Measurements from ENCODE around the gene CCSER1.

The CCSER1 gene

DNA sequence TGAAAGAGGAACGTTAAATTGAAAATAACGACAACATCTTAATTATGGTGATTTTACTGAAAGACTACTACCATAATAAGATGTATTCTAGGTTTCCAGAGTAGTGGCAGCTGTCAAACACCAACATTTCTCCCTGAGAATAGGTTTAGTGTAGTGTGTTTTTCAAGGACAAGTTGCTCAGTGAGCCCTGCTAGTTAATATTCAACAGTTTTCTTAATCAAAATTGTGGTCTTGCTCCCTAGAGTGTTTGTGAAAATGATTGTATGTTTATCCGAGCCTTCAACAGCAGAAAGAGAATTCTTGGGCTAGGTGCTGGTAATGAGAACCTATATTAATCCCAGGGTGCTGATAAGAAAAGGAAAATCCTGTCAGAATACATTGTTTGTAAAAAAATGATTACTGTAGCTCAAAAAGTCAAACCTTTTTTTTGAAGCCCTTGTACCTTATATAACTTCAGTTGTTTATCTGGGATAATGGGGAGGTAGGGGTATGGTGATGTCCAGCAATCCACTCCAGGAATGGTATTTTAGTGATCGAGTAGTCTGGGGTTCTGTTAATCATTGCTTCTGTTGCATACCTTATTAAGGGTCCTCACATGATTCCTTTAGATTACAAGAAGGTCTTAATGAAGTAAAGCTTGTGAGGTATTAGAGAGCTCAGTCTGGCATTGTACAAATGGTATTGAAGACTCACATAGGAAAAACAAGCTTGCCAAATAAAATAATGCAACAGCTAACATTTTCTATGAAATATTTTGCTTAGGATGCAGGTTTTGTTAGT lies 110.7 kb downstream of the CCSER1 start:
- TF ChIP-seq, protein P1, sequence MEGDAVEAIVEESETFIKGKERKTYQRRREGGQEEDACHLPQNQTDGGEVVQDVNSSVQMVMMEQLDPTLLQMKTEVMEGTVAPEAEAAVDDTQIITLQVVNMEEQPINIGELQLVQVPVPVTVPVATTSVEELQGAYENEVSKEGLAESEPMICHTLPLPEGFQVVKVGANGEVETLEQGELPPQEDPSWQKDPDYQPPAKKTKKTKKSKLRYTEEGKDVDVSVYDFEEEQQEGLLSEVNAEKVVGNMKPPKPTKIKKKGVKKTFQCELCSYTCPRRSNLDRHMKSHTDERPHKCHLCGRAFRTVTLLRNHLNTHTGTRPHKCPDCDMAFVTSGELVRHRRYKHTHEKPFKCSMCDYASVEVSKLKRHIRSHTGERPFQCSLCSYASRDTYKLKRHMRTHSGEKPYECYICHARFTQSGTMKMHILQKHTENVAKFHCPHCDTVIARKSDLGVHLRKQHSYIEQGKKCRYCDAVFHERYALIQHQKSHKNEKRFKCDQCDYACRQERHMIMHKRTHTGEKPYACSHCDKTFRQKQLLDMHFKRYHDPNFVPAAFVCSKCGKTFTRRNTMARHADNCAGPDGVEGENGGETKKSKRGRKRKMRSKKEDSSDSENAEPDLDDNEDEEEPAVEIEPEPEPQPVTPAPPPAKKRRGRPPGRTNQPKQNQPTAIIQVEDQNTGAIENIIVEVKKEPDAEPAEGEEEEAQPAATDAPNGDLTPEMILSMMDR (IDR thresholded peaks at IDR 0.05; ENCODE audit: borderline replicate concordance, control extremely low read depth, extremely low read depth, insufficient read depth, missing control alignments) = no peak
- DNase-seq (ENCODE audit: low spot score) = no peak
- in situ Hi-C loops (cut with MboI; ENCODE audit: low sequenced_read_pairs, unreplicated experiment) = no loop called here

DNA sequence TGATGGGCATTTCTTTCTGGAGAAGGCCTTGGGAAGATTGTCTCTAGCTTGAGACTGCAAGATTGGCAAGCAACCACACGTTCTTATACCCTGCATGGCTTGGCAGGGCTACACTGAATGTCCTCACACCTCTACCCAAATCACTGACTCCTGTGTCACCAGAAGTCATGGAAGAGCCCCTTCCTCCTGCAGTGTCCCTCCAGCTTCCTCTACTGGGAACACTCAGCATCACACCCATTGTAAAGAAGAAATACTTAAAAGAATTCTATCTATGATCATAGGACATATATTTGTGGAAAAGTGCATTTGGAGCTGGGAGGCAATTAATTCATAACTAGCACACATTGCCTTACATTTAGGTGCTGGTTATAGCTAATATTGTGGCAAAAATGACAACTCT lies 113.1 kb downstream of the CCSER1 start:
- in situ Hi-C loops (cut with MboI; ENCODE audit: low sequenced_read_pairs, unreplicated experiment) = no loop called here
- DNase-seq (ENCODE audit: low spot score) = no peak
- TF ChIP-seq, protein P1 (IDR thresholded peaks at IDR 0.05; ENCODE audit: borderline replicate concordance, control extremely low read depth, extremely low read depth, insufficient read depth, missing control alignments) = no peak

DNA sequence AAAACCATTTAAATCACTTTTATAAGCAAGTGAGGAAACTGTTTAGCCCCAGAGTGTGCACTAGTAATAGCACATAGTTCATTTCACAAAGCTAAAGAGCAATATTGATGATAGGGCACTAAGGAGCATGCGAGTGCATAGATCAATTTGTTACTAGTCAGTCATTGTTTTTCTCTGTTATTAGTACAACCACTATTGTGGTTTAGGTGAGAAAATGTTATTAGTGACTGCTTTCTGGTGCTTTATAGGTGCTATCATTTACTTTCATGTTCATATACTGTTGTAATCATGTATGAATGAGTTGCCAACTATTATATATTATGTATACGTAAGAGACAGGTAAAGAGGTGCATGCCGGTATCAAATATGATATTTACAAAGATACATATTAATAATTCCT lies 113.8 kb downstream of the CCSER1 start:
- in situ Hi-C loops (cut with MboI; ENCODE audit: low sequenced_read_pairs, unreplicated experiment) = no loop called here
- DNase-seq (ENCODE audit: low spot score) = no peak
- TF ChIP-seq, protein P1 (IDR thresholded peaks at IDR 0.05; ENCODE audit: borderline replicate concordance, control extremely low read depth, extremely low read depth, insufficient read depth, missing control alignments) = no peak

DNA sequence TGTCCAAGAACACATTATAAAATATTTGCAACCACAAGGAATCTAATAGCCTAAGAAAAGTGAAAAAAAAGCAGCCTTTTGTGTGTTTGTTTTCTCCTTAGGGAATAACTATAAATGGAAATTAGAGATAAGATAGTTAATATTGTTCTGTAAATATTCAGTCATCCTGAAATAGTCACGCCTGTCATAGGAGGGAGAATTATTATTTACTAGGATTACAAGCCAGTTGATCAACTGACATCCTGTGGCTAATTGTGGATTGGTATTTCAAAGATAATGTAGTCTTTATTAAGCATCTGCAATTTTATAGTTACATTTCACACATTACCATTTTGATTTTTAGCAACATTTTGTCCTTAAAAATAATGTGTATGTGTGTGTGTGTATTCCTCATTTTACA lies 118.6 kb downstream of the CCSER1 start:
- TF ChIP-seq, protein P1 (IDR thresholded peaks at IDR 0.05; ENCODE audit: borderline replicate concordance, control extremely low read depth, extremely low read depth, insufficient read depth, missing control alignments) = no peak
- DNase-seq (ENCODE audit: low spot score) = no peak
- in situ Hi-C loops (cut with MboI; ENCODE audit: low sequenced_read_pairs, unreplicated experiment) = no loop called here

DNA sequence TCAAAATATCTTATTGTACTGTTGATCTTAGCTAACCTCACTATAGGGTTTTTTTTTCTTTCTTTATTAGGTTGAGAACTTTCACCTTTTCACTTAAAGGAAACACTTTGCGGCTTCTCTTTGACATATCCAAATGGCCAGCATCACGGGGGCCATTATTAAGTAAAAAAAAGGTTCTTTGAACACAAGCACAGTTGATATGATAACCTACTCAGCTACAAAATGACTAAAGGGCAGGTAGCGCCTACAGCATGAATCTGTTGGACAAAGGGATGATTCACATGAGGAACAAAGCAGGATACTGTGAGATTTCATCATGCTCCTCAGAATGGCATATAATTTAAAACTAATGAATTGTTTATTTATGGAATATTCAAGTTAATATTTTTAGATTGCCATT lies 119.6 kb downstream of the CCSER1 start:
- in situ Hi-C loops (cut with MboI; ENCODE audit: low sequenced_read_pairs, unreplicated experiment) = no loop called here
- no peak for DNase-seq (ENCODE audit: low spot score)
- TF ChIP-seq, protein P1 (IDR thresholded peaks at IDR 0.05; ENCODE audit: borderline replicate concordance, control extremely low read depth, extremely low read depth, insufficient read depth, missing control alignments) = no peak

DNA sequence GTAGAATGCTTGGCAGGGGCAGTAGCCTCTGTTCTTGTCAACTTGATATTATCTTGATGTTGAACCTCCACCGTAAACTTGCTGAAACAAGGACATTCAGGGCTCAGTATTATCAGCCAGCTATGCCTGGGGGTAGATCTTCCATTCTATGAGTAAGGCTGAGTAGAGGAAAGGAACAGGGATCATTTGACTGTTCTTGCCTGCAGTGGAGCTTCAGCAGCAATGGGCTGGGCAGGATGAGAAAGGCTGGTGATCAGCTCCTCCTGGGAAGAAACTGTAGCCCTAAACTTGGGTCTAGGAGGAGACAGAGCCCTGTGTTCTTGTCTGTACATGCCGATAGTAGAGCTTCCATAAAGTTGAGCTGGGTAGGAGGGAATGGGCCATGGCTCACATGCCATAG lies 127.2 kb downstream of the CCSER1 start:
- in situ Hi-C loops (cut with MboI; ENCODE audit: low sequenced_read_pairs, unreplicated experiment) = no loop called here
- TF ChIP-seq, protein P1 (IDR thresholded peaks at IDR 0.05; ENCODE audit: borderline replicate concordance, control extremely low read depth, extremely low read depth, insufficient read depth, missing control alignments) = no peak
- DNase-seq (ENCODE audit: low spot score) = no peak

Data from GM13976 (cell line).